Cardiac muscle cell (in vitro differentiated cells and primary cell): ENCODE measurements around the gene PTOV1. TPM values are rescaled to one million over a fixed set of nuclear protein-coding genes. Genes with fewer than 3 reads are reported as not detected.

Experiments used
- DNase-seq, 2 donors: peaks; one replicate each; pipeline versions ENCODE4 v3.0.0 to v3.0.0-alpha.2; 2010 to 2017; ENCODE audit warnings: low read depth in 1 of 2, low spot score in 1 of 2
- H3K27ac ChIP-seq: fragments of 200-600 bp; sonication (generic); 2 replicates; pipeline ENCODE4 v1.5.1; 2016
- H3K27me3 ChIP-seq: fragments of 200-600 bp; sonication (generic); 2 replicates; pipeline ENCODE4 v1.6.0; 2016; ENCODE audit warnings: control low read depth
- H3K36me3 ChIP-seq: fragments of 200-600 bp; sonication (generic); 2 replicates; pipeline ENCODE4 v1.5.1; 2016; ENCODE audit warnings: control low read depth
- H3K4me1 ChIP-seq: fragments of 200-600 bp; sonication (generic); 2 replicates; pipeline ENCODE4 v1.8.1; 2017; ENCODE audit warnings: low read depth, mild to moderate bottlenecking, mixed run types
- H3K4me3 ChIP-seq: fragments of 200-600 bp; sonication (generic); 2 replicates; pipeline ENCODE4 v1.5.1; 2016; ENCODE audit warnings: mild to moderate bottlenecking
- H3K9me3 ChIP-seq: fragments of 200-600 bp; sonication (generic); 2 replicates; pipeline ENCODE4 v1.5.1; 2017; ENCODE audit warnings: low read depth, mild to moderate bottlenecking, control low read depth
- CTCF ChIP-seq: IDR thresholded peaks from 2 replicates; pipeline ENCODE4 v1.5.1; 2012; ENCODE audit warnings: low read depth, mild to moderate bottlenecking, low read length
- polyA plus RNA-seq: library from polyadenylated mRNA; unstranded; fragments of >200 nt; fragmentation: Nextera tagmentation; extraction: Ambion mirVana; gene quantifications from 2 replicates; pipeline ENCODE4 v1.2.1, GENCODE V29; 2016
- total RNA-seq: library from RNA; depleted of rRNA; stranded (reverse); fragments of >200 nt; gene quantifications from 2 replicates; pipeline ENCODE4 v1.2.3, GENCODE V29; 2016

The PTOV1 gene
- total and polyA plus RNA-seq, 2 experiments from 2014 or later = 290 to 583 TPM

- peak; percentile 22 to 82 for DNase-seq
- Histone ChIP-seq H3K36me3 (peaks cover 18% of the 10 kb centered on the region), H3K27me3 (no peaks in the 10 kb centered on the region), H3K27ac (peak overlapping the region; percentile 97), H3K4me1 (peaks cover 10% of the 10 kb centered on the region), H3K9me3 (no peaks in the 10 kb centered on the region), H3K4me3 (peak overlapping the region; percentile 79)
- no peak for TF ChIP-seq CTCF
These were observed 699 bp downstream of the PTOV1 start for GRCh38 chr19:49851456-49852259.

GRCh38 chr19:49852631-49853126, 1.7 kb downstream of the PTOV1 start:
- peaks cover 10% of the 10 kb centered on the region for H3K4me1 ChIP-seq
- TF ChIP-seq CTCF = no peak
- H3K27me3 ChIP-seq = no peaks in the 10 kb centered on the region
- H3K36me3 ChIP-seq = peaks cover 28% of the 10 kb centered on the region
- peak overlapping the region; percentile 79 for H3K4me3 ChIP-seq
- no peaks in the 10 kb centered on the region for H3K9me3 ChIP-seq
- no peak overlapping the region for H3K27ac ChIP-seq
- no peak for DNase-seq

- no peak overlapping the region for H3K4me3 ChIP-seq
- H3K36me3 ChIP-seq = peaks cover 39% of the 10 kb centered on the region
- peaks cover 10% of the 10 kb centered on the region for H3K4me1 ChIP-seq
- no peak for DNase-seq
- no peak for TF ChIP-seq CTCF
- peak overlapping the region; percentile 29 for H3K27ac ChIP-seq
- H3K9me3 ChIP-seq = no peaks in the 10 kb centered on the region
- H3K27me3 ChIP-seq = no peaks in the 10 kb centered on the region
These were observed 3.0 kb downstream of the PTOV1 start for GRCh38 chr19:49853852-49854377.

GRCh38 chr19:49854378-49855263, 3.7 kb downstream of the PTOV1 start:
- no peak for DNase-seq
- H3K36me3 ChIP-seq = peaks cover 45% of the 10 kb centered on the region

More at GRCh38 chr19:49854378-49855263, 3.7 kb downstream of the PTOV1 start:
- Histone ChIP-seq H3K9me3 (no peaks in the 10 kb centered on the region), H3K4me1 (peaks cover 10% of the 10 kb centered on the region), H3K27me3 (no peaks in the 10 kb centered on the region), H3K27ac (peak overlapping the region; percentile 35), H3K4me3 (no peak overlapping the region)
- no peak for TF ChIP-seq CTCF
